Fibroblast of lung (primary cell): ENCODE data around the gene RAB44. TPM values are rescaled to one million over a fixed set of nuclear protein-coding genes. Genes with fewer than 3 reads are reported as not detected.

Source experiments
- DNase-seq, 2 donors: peaks; one replicate each; pipeline versions ENCODE4 v3.0.0 to v3.0.0-alpha.2; 2010; ENCODE audit warnings: low read depth in 2 of 2
- H2AFZ ChIP-seq: 2 replicates; pipeline ENCODE4 v1.5.1; 2012; ENCODE audit warnings: low read length, control low read depth, inconsistent platforms
- H3K27ac ChIP-seq: 2 replicates; pipeline ENCODE4 v1.5.1; 2011; ENCODE audit warnings: low read length, control low read depth; ENCODE audit not compliant: insufficient read depth
- H3K27me3 ChIP-seq: 2 replicates; pipeline ENCODE4 v1.5.1; 2011; ENCODE audit warnings: mild to moderate bottlenecking, low read length; ENCODE audit not compliant: control insufficient read depth, insufficient read depth
- H3K36me3 ChIP-seq: 2 replicates; pipeline ENCODE4 v1.5.1; 2011; ENCODE audit warnings: low read length; ENCODE audit not compliant: control insufficient read depth, insufficient read depth
- H3K4me1 ChIP-seq: 2 replicates; pipeline ENCODE4 v1.5.1; 2011; ENCODE audit warnings: low read length; ENCODE audit not compliant: control insufficient read depth, insufficient read depth; ENCODE audit errors: extremely low read depth
- H3K4me2 ChIP-seq: 2 replicates; pipeline ENCODE4 v1.5.1; 2011; ENCODE audit warnings: low read length, control low read depth; ENCODE audit not compliant: insufficient read depth; ENCODE audit errors: extremely low read depth
- H3K4me3 ChIP-seq, 4 experiments: fragments of 200-600 bp in 1 of 4; sonication (generic) in 1 of 4; replicated peaks in 1 of 4; 2 replicates each; pipeline ENCODE4 v1.5.1; 2011 to 2016; ENCODE audit warnings: low read length in 4 of 4, low read depth in 3 of 4, mild to moderate bottlenecking in 3 of 4, control low read depth in 2 of 4, inconsistent platforms in 1 of 4, mixed read lengths in 1 of 4; ENCODE audit not compliant: insufficient read depth in 1 of 4; ENCODE audit errors: control extremely low read depth in 1 of 4
- H3K79me2 ChIP-seq: 2 replicates; pipeline ENCODE4 v1.5.1; 2012; ENCODE audit warnings: mild to moderate bottlenecking, low read length, inconsistent platforms; ENCODE audit not compliant: control insufficient read depth, insufficient read depth
- H3K9ac ChIP-seq: 2 replicates; pipeline ENCODE4 v1.5.1; 2011; ENCODE audit warnings: mild to moderate bottlenecking, low read length, control low read depth; ENCODE audit not compliant: insufficient read depth
- H3K9me3 ChIP-seq: 2 replicates; pipeline ENCODE4 v1.5.1; 2012; ENCODE audit warnings: low read depth, low read length; ENCODE audit not compliant: control insufficient read depth, insufficient read depth
- H4K20me1 ChIP-seq: 2 replicates; pipeline ENCODE4 v1.5.1; 2011; ENCODE audit warnings: low read length; ENCODE audit not compliant: control insufficient read depth, insufficient read depth; ENCODE audit errors: extremely low read depth
- CTCF ChIP-seq, 2 donors: IDR thresholded peaks in 1 of 2; conservative IDR thresholded peaks in 1 of 2; 1 replicate in 1 of 2; 2 replicates in 1 of 2; pipeline ENCODE4 v1.5.1; 2011 to 2012; ENCODE audit warnings: low read length in 2 of 2, control low read depth in 1 of 2, inconsistent platforms in 1 of 2, low read depth in 1 of 2, mild to moderate bottlenecking in 1 of 2
- EZH2 ChIP-seq: IDR thresholded peaks from 2 replicates; pipeline ENCODE4 v1.5.1; 2012; ENCODE audit warnings: low read length, control low read depth, mild to moderate bottlenecking; ENCODE audit errors: missing control alignments
- polyA plus RNA-seq, 2 donors: library from polyadenylated mRNA; depleted of rRNA in 1 of 2; stranded (reverse) in 1 of 2; unstranded in 1 of 2; fragments of >200 nt; gene quantifications; 2 replicates each; pipeline ENCODE4 v1.2.1, GENCODE V29; 2011 to 2012; ENCODE audit warnings: missing spikeins in 1 of 2
- total RNA-seq: library from RNA; depleted of rRNA; stranded (reverse); fragments of >200 nt; gene quantifications from 2 replicates; pipeline ENCODE4 v1.2.1, GENCODE V29; 2014

RAB44 gene
- total and polyA plus RNA-seq, 2 donors (not counting 1 experiment from before 2014, with no cell fraction given): under 0.01 TPM; not detected in 1

GRCh38 chr6:36740818-36741179 is 43.2 kb downstream of the RAB44 start:
- peaks cover under 1% of the 10 kb centered on the region for H3K27me3 ChIP-seq
- H3K36me3 ChIP-seq: no peaks in the 10 kb centered on the region
- peaks cover 3% of the 10 kb centered on the region for H3K4me1 ChIP-seq
- no peaks in the 10 kb centered on the region for H4K20me1 ChIP-seq
- no peak overlapping the region for H2AFZ ChIP-seq
- no peak overlapping the region for H3K27ac ChIP-seq
- DNase-seq: no peak
- TF ChIP-seq EZH2 (no peak), CTCF (conservative IDR thresholded peaks at IDR 0.05 in 1 of 2, IDR thresholded peaks at IDR 0.05 in 1 of 2; ENCODE audit: low read depth in 1 of 2, low read length in 2 of 2) (no peak)
- no peak overlapping the region for H3K4me2 ChIP-seq
- H3K9me3 ChIP-seq: no peaks in the 10 kb centered on the region
- no peak overlapping the region for H3K9ac ChIP-seq
- no peak overlapping the region for H3K4me3 ChIP-seq
- no peaks in the 10 kb centered on the region for H3K79me2 ChIP-seq

- DNase-seq: no peak
- peaks cover 2% of the 10 kb centered on the region for H3K27me3 ChIP-seq
- no peaks in the 10 kb centered on the region for H4K20me1 ChIP-seq
- no peak overlapping the region for H3K9ac ChIP-seq
- no peaks in the 10 kb centered on the region for H3K4me1 ChIP-seq
- H3K4me2 ChIP-seq: no peak overlapping the region
- H3K36me3 ChIP-seq: no peaks in the 10 kb centered on the region
- H3K27ac ChIP-seq: no peak overlapping the region
- H3K4me3 ChIP-seq: no peak overlapping the region
- H2AFZ ChIP-seq: no peak overlapping the region
- TF ChIP-seq EZH2 (no peak), CTCF (conservative IDR thresholded peaks at IDR 0.05 in 1 of 2, IDR thresholded peaks at IDR 0.05 in 1 of 2; ENCODE audit: low read depth in 1 of 2, low read length in 2 of 2) (no peak)
- no peaks in the 10 kb centered on the region for H3K9me3 ChIP-seq
- no peaks in the 10 kb centered on the region for H3K79me2 ChIP-seq
Observed at GRCh38 chr6:36742146-36742545, 44.5 kb downstream of the RAB44 start.

GRCh38 chr6:36743032-36743431 is 45.4 kb downstream of the RAB44 start:
- Histone ChIP-seq H3K27me3 (peaks cover 9% of the 10 kb centered on the region), H3K79me2 (no peaks in the 10 kb centered on the region), H4K20me1 (no peaks in the 10 kb centered on the region), H3K27ac (no peak overlapping the region), H3K4me1 (no peaks in the 10 kb centered on the region), H3K9me3 (no peaks in the 10 kb centered on the region), H3K9ac (no peak overlapping the region), H3K4me2 (no peak overlapping the region), H2AFZ (no peak overlapping the region), H3K36me3 (no peaks in the 10 kb centered on the region), H3K4me3 (no peak overlapping the region)
- no peak for DNase-seq
- TF ChIP-seq CTCF (conservative IDR thresholded peaks at IDR 0.05 in 1 of 2, IDR thresholded peaks at IDR 0.05 in 1 of 2; ENCODE audit: low read depth in 1 of 2, low read length in 2 of 2): no peak
- TF ChIP-seq EZH2: no peak
